PFSK-1 (cell line): Measurements from ENCODE around the gene DOLK.

ENCODE experiments used
- FOXP2 ChIP-seq: optimal IDR thresholded peaks from 2 replicates; pipeline ENCODE3; 2011; ENCODE audit warnings: borderline replicate concordance, control low read depth, inconsistent platforms; ENCODE audit not compliant: insufficient read depth; ENCODE audit errors: extremely low read length, extremely low read depth
- POLR2AphosphoS5 ChIP-seq: IDR thresholded peaks from 2 replicates; pipeline ENCODE4 v1.6.1; 2012; ENCODE audit warnings: low read depth, mild to moderate bottlenecking, control low read depth, low read length, moderate library complexity
- REST ChIP-seq, 2 experiments: IDR thresholded peaks; 2 replicates each; pipeline versions ENCODE4 v1.6.1 to v1.8.0; 2011 to 2012; ENCODE audit warnings: low read depth in 2 of 2, low read length in 2 of 2, control low read depth in 1 of 2, inconsistent platforms in 1 of 2, mild to moderate bottlenecking in 1 of 2, moderate library complexity in 1 of 2; ENCODE audit not compliant: insufficient read depth in 1 of 2
- SIN3A ChIP-seq: IDR thresholded peaks from 2 replicates; pipeline ENCODE4 v1.6.1; 2012; ENCODE audit warnings: mild to moderate bottlenecking, low read length, moderate library complexity, borderline replicate concordance; ENCODE audit not compliant: insufficient read depth
- TAF1 ChIP-seq: IDR thresholded peaks from 2 replicates; pipeline ENCODE4 v1.6.1; 2012; ENCODE audit warnings: low read length, control low read depth, borderline replicate concordance; ENCODE audit not compliant: insufficient read depth

The DOLK gene

DNA sequence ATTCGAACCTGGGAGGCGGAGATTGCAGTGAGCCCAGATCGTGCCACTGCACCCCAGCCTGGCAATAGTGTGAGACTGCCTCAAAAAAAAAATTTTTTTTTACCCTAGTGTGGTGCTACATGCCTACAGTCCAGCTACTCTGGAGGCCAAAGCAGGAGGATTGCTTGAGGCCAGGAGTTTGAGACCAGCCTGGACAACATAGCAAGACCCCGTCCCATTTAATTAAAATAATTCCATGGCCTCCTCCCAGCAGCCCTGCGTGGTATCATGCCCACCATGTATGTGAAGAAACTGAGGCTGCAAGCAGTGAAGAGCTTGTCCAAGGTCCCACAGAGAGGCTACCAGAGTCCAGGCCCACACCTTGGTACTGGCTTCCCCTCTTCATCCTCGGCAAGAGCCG lies 46.0 kb downstream of the DOLK start:
- TF ChIP-seq TAF1 = no peak
- TF ChIP-seq SIN3A = no peak
- no peak for TF ChIP-seq FOXP2
- no peak for TF ChIP-seq POLR2AphosphoS5
- TF ChIP-seq REST (IDR thresholded peaks at IDR 0.05; ENCODE audit: insufficient read depth in 1 of 2, low read depth in 2 of 2, low read length in 2 of 2) = no peak

DNA sequence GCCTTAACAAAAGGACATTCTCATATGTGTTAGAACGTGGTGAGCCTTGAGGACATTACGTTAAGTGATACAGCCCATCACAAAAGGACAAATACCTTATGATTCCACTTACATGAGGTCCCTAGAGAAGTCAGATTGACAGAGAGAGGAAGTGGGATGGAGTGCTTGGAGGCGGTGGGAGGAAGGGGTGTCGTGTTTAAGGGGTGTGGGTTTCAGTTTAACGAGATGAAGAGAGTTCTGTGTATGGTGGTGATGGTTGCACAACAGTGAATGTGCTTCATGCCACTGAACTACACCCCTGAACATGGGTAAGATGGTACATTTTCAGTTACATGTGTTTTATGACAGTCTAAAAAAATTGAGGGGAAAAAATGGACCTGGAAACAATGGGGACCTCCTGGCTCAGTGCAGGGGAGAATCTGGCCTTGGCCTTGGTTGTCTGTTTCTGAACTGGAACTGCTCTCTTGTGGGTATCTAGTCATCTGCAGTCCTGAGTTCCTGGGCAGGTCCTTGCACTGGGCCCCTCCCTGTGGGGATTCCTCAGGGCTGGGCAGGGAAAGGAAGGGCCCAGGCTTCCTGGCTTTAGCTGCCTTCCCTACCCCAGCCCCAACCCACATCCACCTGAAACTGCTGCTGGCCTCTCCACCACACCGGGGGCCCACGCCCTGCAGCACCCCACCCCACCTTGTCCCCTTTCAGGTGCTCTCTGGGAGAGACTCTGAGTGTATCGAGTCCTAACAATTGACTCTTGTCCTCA lies 47.7 kb downstream of the DOLK start:
- TF ChIP-seq POLR2AphosphoS5 = no peak
- TF ChIP-seq REST (IDR thresholded peaks at IDR 0.05; ENCODE audit: insufficient read depth in 1 of 2, low read depth in 2 of 2, low read length in 2 of 2) = no peak
- no peak for TF ChIP-seq FOXP2
- no peak for TF ChIP-seq SIN3A
- TF ChIP-seq TAF1 = no peak

- TF ChIP-seq FOXP2 = no peak
Observed at GRCh38 chr9:128898845-128899565, 48.4 kb downstream of the DOLK start.

DNA sequence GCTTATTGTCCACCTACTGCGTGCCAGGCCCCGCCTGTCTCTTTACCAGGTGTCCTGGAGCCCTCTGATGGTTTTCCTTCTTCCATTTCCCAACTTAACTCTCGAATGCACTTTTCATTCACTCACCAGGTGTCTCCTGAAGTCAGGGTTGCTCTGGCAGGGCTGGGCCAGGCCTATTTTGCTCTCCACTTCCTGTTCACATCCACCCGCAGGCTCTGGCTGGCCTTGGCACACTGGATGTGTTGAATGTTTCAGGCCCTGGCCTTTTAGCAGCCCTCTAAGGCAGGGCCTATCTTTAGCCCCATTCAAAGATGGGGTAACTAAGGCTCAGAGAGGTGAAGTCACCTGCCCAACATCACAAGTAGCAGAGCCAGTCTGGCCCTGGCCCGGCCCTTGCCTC lies 49.0 kb downstream of the DOLK start:
- TF ChIP-seq SIN3A = no peak
- no peak for TF ChIP-seq TAF1

DNA sequence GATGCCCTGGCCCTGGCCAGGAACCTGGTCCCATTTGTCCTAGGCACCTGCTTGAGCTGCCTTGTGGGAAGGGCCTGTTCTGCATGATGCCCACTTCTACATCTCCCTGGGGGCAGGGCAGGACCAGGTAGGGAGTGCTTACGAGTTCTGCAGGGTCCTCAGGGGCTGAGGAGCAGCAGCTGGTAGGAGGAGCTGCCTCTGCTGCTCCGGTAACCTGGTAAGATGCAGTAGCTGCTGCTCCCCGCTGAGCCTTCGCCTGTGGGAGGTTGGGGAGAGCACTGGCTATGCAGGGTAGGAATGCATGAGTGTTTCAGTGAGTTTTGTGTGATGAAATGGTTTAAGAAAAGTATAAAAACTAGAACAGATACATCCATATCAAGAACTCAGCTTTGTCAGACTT lies 51.8 kb downstream of the DOLK start:
- no peak for TF ChIP-seq REST (IDR thresholded peaks at IDR 0.05; ENCODE audit: insufficient read depth in 1 of 2, low read depth in 2 of 2, low read length in 2 of 2)
